ENCODE measurements around the gene SMIM11.
"Not testable (repeated sequence)": the region's sequence is repeated elsewhere in the genome, so short reads cannot be mapped to it uniquely, and the experiment has no call there.

SMIM11 gene

GRCh38 chr21:34355570-34355969, 19.7 kb upstream of the SMIM11 start:
- DNase-seq (ENCODE audit: low read depth) = no peak

DNA sequence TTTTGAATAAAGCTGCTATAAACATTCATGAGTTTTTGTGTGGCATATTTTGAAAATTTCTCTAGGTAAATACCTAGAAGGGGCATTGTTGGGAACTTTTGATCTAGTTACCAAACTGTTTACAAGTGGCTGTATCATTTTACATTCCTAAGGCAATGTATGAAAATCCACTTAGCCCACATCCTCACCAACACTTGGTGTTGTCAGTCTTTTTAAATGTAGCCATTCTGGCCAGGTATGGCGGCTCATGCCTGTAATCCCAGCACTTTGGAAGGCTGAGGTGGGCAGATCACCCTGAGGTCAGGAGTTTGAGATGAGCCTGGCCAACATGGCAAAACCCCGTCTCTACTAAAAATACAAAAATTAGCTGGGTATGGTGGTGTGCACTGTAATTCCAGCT, 17.4 kb upstream of the SMIM11 start:
- DNase-seq (ENCODE audit: low read depth) = no peak

DNA sequence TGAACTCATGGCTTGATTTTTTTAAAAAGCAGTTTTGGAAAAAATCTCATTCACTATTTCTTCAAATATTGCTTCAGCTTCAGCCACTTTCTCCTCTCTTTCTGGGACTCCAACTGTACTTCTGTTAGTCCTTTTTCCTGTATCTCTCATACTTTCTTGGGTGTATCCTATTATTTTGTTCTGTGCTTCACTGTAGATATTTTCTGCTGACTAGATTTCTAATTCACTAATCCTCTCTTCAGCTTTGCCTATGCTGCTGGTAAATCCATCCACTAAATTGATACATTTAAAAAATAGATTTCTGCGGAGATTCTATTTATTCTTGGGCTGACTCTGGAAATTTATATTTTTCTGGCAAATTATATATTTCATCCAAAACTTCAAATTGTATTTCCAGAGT, 16.4 kb upstream of the SMIM11 start:
- no peak for DNase-seq (ENCODE audit: low read depth)

DNA sequence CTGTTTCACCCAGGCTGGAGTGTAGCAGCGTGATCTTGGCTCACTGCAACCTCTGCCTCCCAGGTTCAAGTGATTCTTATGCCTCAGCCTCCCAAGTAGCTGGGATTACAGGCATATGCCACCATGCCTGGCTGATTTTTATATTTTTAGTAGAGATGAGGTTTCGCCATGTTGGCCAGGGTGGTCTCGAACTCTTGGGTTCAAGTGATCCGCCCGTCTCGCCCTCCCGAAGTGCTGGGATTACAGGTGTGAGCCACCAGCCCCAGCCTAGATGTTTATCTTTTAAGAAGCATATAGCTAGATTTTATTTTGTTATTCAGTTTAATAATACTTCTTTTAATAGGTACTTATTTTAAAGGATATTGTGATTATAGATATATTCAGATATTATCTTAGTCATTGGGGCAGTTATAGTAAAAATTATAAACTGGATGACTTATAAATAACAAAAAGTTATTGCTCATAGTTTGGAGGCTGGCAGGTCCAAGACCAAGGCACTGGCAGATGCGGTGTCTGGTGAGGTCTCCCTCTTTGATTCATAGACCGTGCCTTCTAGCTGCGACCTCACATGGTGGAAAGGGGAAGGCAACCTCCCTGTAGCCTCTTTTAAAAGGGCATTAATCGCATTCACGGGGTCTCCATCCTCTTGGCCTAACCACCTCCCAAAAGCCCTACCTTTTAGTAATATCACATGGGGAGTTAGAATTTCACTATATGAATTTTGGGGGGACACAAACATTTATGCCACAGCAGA, 14.6 kb upstream of the SMIM11 start:
- DNase-seq (ENCODE audit: low read depth) = no peak

DNA sequence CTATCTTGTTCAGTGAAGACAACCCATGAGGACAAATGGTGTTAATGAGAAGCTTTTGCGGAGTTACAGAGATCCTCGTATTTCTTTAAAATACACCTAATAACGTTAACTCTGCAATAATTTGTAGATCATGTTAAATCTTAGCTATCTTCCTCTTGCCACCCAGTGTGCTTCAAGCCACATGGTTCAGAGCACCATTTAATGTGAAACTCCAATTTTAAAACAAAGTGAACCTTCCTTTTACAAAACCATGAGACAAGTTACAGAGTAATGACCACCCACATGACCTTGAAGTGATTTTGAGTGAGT, 13.2 kb upstream of the SMIM11 start:
- no peak for DNase-seq (ENCODE audit: low read depth)

DNA sequence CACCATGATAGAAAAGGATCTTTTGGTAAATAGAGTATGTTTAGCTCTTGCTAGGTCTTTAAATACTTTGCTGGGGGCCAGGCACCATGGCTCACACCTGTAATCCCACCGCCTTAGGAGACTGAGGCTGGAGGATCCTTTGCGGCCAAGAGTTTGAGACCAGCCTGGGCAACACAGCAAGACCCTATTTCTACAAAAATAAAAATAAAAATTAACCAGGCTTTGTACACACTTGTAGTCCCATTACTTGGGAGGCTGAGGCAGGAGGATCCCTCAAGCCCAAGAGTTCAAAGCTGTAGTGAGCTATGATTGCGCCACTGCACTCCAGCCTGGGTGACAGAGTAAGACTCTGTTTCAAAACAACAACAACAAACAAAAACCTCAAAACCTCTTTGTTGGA, 12.6 kb upstream of the SMIM11 start:
- no peak for DNase-seq (ENCODE audit: low read depth)

GRCh38 chr21:34363733-34364132, 11.6 kb upstream of the SMIM11 start, which contains the start of gene KCNE2:
Gene KCNE2 (plus strand): TSS chr21:34364006. CDS start chr21:34370479, 6,473 bp downstream.
- DNase-seq (ENCODE audit: low read depth) = no peak

- no peak for DNase-seq (ENCODE audit: low read depth)
Measured at GRCh38 chr21:34364921-34365320, 10.4 kb upstream of the SMIM11 start.

- no peak for DNase-seq (ENCODE audit: low read depth)
Measured at GRCh38 chr21:34365809-34366208, 9.5 kb upstream of the SMIM11 start.

GRCh38 chr21:34367320-34367935, 7.9 kb upstream of the SMIM11 start:
- peak; percentile 73 for DNase-seq (ENCODE audit: low read depth)

GRCh38 chr21:34369741-34370140, 5.6 kb upstream of the SMIM11 start:
- no peak for DNase-seq (ENCODE audit: low read depth)

- DNase-seq (ENCODE audit: low read depth) = no peak
Measured at GRCh38 chr21:34372321-34372720, 3.0 kb upstream of the SMIM11 start.

DNA sequence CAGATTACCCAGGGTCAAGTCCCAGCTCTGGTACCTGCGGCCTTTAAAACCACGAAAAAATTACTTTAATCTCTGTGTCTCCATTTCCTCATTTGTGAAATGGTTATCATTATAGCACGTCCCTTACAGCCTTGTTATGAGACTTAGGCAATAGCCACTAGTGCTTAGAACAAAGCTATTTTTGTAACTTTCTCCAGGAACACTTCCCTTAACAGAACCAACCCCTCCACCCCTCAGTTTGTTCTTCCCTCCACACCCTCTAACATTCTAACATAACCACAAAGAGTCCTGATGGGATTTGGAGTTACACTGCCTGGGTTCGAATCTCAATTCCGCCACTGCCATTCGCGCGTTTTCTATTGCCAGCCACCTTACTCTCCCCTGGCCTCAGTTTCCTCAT, 845 bp upstream of the SMIM11 start:
- not testable (repeated sequence) for DNase-seq (ENCODE audit: low read depth)

DNA sequence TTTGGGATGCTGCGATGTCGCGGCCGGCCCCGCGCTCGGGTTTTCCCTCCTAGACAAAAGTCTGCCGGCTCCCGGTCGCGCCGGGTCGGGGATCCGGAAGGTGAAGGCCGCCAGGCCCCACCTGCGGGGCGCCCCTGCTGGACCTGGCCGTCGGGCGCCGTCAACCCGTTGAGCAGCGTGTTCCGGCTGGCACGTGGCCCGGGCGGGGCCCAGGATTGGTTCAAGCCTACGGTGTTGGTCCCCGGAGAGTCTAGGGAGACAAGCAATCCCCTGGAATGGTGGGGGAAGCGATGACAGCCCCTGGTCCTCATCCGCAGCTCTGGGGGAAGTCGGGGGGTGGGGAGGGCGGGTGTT, 289 bp downstream of the SMIM11 start:
- not testable (repeated sequence) for DNase-seq (ENCODE audit: low read depth)

DNA sequence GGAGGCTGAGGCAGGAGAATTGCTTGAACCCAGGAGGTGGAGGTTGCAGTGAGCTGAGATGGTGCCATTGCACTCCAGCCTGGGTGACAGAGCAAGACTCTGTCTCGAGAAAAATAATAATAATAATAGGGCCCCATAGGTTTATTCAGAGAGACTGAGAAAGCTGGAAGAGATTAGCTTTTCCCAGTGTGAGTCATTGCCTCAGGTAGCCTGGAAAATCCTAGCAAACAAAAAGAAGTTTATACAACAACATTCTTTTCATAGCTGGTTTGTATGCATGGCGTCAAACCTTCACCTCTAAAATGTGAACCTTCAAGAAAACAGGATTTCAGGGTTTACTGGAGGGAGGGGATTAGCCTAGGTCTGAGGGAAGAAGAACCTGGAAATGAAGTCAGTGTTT, 7.8 kb downstream of the SMIM11 start:
- DNase-seq (ENCODE audit: low read depth) = not testable (repeated sequence)

DNA sequence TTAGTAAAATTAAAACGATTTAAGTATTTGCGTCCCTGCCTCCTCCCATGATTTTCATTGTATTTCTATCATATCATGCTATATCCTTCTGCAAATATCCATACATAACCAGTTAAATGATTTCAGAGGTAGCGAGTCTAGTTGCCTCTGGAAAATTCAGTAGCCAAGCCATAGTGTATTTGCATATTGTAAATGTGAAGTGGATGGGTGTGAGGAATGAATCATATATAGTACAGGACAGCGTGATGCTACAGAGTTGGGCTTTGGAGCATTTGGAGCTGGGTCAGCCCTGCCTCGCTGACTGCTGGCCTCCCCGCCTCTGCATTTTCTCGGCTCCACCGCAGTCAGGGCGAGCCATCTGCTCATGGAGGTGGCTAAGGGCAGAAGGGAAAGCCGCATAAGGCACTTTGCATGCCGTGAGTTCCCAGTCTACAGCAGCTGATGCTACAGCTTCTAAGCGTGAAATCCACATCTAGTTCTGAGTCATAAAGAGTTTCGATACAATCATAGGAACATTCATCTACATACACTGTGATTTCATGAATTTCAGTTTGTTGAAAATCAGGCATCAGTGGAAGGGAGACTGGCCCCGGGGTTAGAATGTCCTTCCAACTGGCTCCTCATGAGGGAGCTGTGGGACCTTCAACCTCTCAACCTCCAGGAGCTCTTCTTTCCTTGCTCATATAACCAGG, 8.6 kb downstream of the SMIM11 start:
- not testable (repeated sequence) for DNase-seq (ENCODE audit: low read depth)

- DNase-seq (ENCODE audit: low read depth) = not testable (repeated sequence)
Measured at GRCh38 chr21:34400522-34400921, 25.2 kb downstream of the SMIM11 start.

- DNase-seq (ENCODE audit: low read depth) = not testable (repeated sequence)
Measured at GRCh38 chr21:34404742-34405141, 29.4 kb downstream of the SMIM11 start.

DNA sequence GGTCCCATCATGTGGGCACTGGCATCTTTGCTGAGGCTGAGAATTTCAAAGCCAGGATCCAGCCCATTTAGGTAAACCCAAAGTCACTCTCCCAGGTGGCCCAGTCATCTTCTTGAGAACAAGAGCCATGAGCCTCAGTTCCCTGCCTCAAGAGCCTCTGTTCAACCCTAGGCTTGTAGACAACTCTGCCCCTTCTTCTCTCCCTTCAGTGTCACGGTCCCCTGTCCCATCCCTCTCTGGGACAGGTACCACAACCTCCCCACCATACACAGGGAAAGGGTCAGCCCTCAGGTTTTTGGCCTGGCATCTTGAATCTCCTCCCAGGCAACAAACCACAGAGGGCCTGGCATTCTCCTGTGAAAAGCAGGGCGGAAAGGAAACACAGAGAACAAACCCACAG, 30.4 kb downstream of the SMIM11 start:
- not testable (repeated sequence) for DNase-seq (ENCODE audit: low read depth)

DNA sequence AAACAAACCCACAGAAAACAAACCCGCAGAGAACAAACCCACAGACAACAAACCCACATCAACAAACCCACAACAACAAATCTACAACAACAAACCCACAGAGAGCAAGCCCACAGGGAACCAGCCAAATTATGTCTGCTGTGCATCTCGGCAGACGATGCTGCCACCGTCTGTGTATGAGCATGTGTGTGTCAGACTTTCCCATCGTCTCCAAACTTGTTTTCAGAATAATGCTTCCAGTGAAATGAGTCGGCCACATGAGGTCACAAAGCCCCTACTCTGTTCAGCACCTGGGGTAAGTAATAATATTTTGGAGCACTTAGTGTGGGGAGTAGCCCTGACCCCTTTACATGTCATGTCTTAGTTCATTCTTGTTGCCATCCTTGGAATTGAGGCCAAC, 30.8 kb downstream of the SMIM11 start:
- not testable (repeated sequence) for DNase-seq (ENCODE audit: low read depth)

DNA sequence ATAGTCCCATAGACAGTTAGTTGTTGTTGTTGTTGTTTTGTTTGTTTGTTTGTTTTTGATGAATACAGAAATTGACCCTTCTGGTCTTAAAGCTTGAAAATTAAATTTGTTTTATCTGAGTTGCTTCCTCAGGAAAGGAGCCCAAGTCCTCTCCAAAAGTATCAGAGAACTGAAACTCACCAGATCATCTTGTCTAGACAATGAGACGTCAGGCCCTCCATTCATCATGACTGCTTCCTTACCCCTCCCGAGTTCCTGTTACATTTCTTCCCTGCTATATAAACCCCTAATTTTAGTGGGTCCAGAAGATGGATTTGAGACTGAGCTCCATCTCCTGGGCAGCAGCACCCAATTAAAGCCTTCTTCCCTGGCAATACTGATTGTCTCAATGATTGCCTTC, 31.4 kb downstream of the SMIM11 start:
- not testable (repeated sequence) for DNase-seq (ENCODE audit: low read depth)

- not testable (repeated sequence) for DNase-seq (ENCODE audit: low read depth)
Measured at GRCh38 chr21:34407294-34407693, 32.0 kb downstream of the SMIM11 start.

- DNase-seq (ENCODE audit: low read depth) = not testable (repeated sequence)
Measured at GRCh38 chr21:34417448-34418077, 42.3 kb downstream of the SMIM11 start.

All from amniotic epithelial cell (primary cell).